ENCODE measurements around the gene ZNF791. TPM values are rescaled to one million over a fixed set of nuclear protein-coding genes. Genes with fewer than 3 reads are reported as not detected.

Gene ZNF791
- total RNA-seq (2016; rRNA removed; fragmentation: Illumina TruSeq; extraction: Trizol) (17.4 and 21.3 TPM in 2 replicates), polyA plus RNA-seq (2011; rRNA removed) (10.1 and 12.8 TPM in 2 replicates), polyA minus RNA-seq (2011; rRNA and poly(A)+ RNA removed; ENCODE audit: low replicate concordance) (11.0 and 21.0 TPM in 2 replicates), Bru-seq, nascent RNA (percentile 81 among the genes with signal in this experiment), BruChase-seq, experiment 1, labeled RNA remaining after a 6-hour chase (percentile 80 among the genes with signal in this experiment), BruChase-seq, experiment 2, labeled RNA remaining after a 2-hour chase (percentile 87 among the genes with signal in this experiment)
- total RNA-seq (2016; cell fraction: cytosol; rRNA removed; fragmentation: Illumina TruSeq; extraction: Trizol; ENCODE audit: low read depth), result 5.5 and 5.7 TPM in 2 replicates
- 16.4 and 22.2 TPM in 2 replicates for total RNA-seq (2016; cell fraction: insoluble cytoplasmic fraction; rRNA removed; fragmentation: Illumina TruSeq; extraction: Trizol)
- 7.4 and 9.1 TPM in 2 replicates for total RNA-seq (2016; cell fraction: membrane; rRNA removed; fragmentation: Illumina TruSeq; extraction: Trizol)
- 15.1 and 19.8 TPM in 2 replicates for total RNA-seq (2016; cell fraction: nucleus; rRNA removed; fragmentation: Illumina TruSeq; extraction: Trizol)
- 4.9 and 5.3 TPM in 2 replicates for polyA plus RNA-seq (2011; cell fraction: cytosol; rRNA removed)
- polyA plus RNA-seq (2011; cell fraction: nucleus; rRNA removed), result 8.8 and 17.1 TPM in 2 replicates
- 9.2 and 12.5 TPM in 2 replicates for polyA plus RNA-seq (2012)
- polyA plus RNA-seq (2016; cell fraction: cytosol; fragmentation: Illumina TruSeq; extraction: Trizol; ENCODE audit: low read depth), result 0.87 and 3.4 TPM in 2 replicates
- polyA plus RNA-seq (2016; cell fraction: insoluble cytoplasmic fraction; fragmentation: Illumina TruSeq; extraction: Trizol; ENCODE audit: low read depth), result 11.5 and 12.8 TPM in 2 replicates
- polyA plus RNA-seq (2016; cell fraction: membrane; fragmentation: Illumina TruSeq; extraction: Trizol; ENCODE audit: low read depth), result 1.8 and 3.0 TPM in 2 replicates
- polyA plus RNA-seq (2016; cell fraction: nucleus; fragmentation: Illumina TruSeq; extraction: Trizol; ENCODE audit: insufficient read depth, low read depth), result 22.3 and 24.6 TPM in 2 replicates
- polyA minus RNA-seq (2011; cell fraction: cytosol; rRNA and poly(A)+ RNA removed), result 13.4 and 16.9 TPM in 2 replicates
- 22.8 and 25.7 TPM in 2 replicates for polyA minus RNA-seq (2011; cell fraction: nucleus; rRNA and poly(A)+ RNA removed)
- long read RNA-seq, experiment 1, full-length matches to known transcripts, result 4 of 7 reads
- long read RNA-seq, experiment 1, partial matches to known transcripts, result 0 of 7 reads
- long read RNA-seq, experiment 1, other reads (novel, unspliced or antisense), result 3 of 7 reads
- long read RNA-seq, experiment 2, partial matches to known transcripts, result 0 of 16 reads
- long read RNA-seq, experiment 2, other reads (novel, unspliced or antisense), result 16 of 16 reads

DNA sequence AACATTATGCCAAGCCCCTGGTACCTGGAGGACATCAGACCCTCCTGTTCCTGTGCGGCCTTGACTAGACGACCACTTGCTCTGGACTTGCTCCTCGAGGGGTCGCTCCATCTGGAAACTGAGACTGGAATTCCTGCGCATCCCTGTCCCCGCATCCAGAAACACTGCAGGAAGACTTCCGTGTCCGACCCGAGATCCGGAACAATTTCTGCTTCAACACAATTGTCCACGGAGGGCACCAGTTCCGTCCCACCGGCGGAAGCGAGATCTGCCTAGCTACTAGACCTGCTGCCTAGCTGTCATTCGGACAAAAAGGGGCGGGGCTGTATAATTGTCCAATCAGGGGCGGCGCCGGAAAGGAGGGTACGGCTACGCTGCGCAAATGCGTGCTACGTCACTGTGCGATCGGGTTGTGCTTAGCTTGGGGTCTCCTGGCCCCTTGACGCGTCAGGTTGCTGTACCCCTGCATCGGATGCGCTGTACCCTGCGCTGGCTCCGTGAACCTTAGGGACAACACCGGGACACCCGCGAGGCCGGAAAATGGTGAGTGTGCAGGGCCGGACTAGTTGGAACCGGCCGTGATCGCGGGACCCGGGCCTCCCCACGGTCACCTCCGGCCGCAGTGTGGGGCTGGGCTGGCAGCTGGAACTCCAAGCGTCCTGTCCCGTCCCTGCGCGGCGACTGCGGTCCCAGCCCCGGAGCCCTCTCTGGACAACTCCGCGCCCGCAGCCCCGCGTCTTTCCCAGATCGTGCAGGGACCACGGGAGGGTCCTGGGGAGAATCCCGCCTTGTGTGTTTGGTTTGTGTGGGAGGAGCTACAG lies at the start of gene ZNF791, which contains the start of gene ZNF490:
TSS of gene ZNF791 (plus strand) at position 381 of the 821 bp plus-strand sequence. CDS start at position 541, 160 bp downstream.
TSS of gene ZNF490 (minus strand) at position 274 of the 821 bp plus-strand sequence. CDS start at position 141, 133 bp downstream.
- ChIA-PET CTCF (ENCODE audit: low intra/inter-chr PET ratio, low total read pairs) (no interaction called here), POLR2A (interaction anchor here (0.8 to 2.1 kb wide), 25 partner anchors 9 to 471 kb away, joined by 3 to 17 read pairs (median 5); partner anchors contain the start of genes GET3, MAN2B1, WDR83 and ZNF20)
- Histone ChIP-seq H3K4me2 (ENCODE audit: low read depth, low read length) (peak within 1 kb of the TSS; percentile 85), H3K4me1 (ENCODE audit: insufficient read depth, low read length) (peaks cover 9% of the 10 kb centered on the region; the same call in 1 of the 2 replicates), H3K27me3 (ENCODE audit: control insufficient read depth in 1 of 2, insufficient read depth in 2 of 2, low read length in 2 of 2) (no peaks in the 10 kb centered on the region; a peak in 1 of 5 replicates), H3K36me3 (replicated peaks in 1 of 2; ENCODE audit: control insufficient read depth in 1 of 2, insufficient read depth in 2 of 2, low read length in 2 of 2) (peaks cover 3 to 22% of the 10 kb centered on the region in 2 experiments; a peak in 1 of 5 replicates), H2AFZ (ENCODE audit: low read length) (peak within 1 kb of the TSS; percentile 95), H3K4me3 (replicated peaks in 1 of 3; ENCODE audit: insufficient read depth in 1 of 3, low read depth in 2 of 3, low read length in 3 of 3) (peak within 1 kb of the TSS; percentile 79 to 97 (median 94)), H4K20me1 (ENCODE audit: insufficient read depth, low read length) (no peaks in the 10 kb centered on the region), H3K27ac (ENCODE audit: extremely low read length, insufficient read depth, low read length) (peak within 1 kb of the TSS; percentile 88), H3K9ac (ENCODE audit: insufficient read depth, low read depth, low read length) (peak within 1 kb of the TSS; percentile 95), H3K79me2 (ENCODE audit: insufficient read depth, low read length) (peaks cover 47% of the 10 kb centered on the region), H3K9me3 (ENCODE audit: low read length) (no peaks in the 10 kb centered on the region)
- BruUV-seq (replicated peaks), result no TSS peak
- intact Hi-C loops (cut with micrococcal nuclease; ENCODE audit: unreplicated experiment), result loop anchor here (5.0 kb wide), 1 partner anchor 58 kb away; the partner anchor contains the start of gene ZNF564
- WGBS (ENCODE audit: low lambda C conversion rate), result 0% methylated on average over 7 of the region's 61 CpGs
- ATAC-seq, result peak; percentile 98
- in situ Hi-C loops (cut with HindIII; ENCODE audit: extremely low pct_ligation_motif_present, low pct_unique_long_range_greater_than_20kb), result no loop called here
- DNase-seq (ENCODE audit: low spot score), result peak; percentile 97
- FAIRE-seq, result peak; percentile 98
- peak; percentile 60 for TF ChIP-seq FOSL2 (CRISPR knock-in tag; IDR thresholded peaks at IDR 0.05)
- peak; percentile 95 for TF ChIP-seq ELF1 (CRISPR knock-in tag; IDR thresholded peaks at IDR 0.05)
- TF ChIP-seq, protein P1, sequence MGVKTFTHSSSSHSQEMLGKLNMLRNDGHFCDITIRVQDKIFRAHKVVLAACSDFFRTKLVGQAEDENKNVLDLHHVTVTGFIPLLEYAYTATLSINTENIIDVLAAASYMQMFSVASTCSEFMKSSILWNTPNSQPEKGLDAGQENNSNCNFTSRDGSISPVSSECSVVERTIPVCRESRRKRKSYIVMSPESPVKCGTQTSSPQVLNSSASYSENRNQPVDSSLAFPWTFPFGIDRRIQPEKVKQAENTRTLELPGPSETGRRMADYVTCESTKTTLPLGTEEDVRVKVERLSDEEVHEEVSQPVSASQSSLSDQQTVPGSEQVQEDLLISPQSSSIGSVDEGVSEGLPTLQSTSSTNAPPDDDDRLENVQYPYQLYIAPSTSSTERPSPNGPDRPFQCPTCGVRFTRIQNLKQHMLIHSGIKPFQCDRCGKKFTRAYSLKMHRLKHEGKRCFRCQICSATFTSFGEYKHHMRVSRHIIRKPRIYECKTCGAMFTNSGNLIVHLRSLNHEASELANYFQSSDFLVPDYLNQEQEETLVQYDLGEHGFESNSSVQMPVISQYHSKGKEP (CRISPR knock-in tag; IDR thresholded peaks at IDR 0.05), result peak; percentile 84; the same call in 1 of the 2 replicates
- peak; percentile 81 for TF ChIP-seq TEAD3 (CRISPR knock-in tag; optimal IDR thresholded peaks at IDR 0.05; ENCODE audit: borderline replicate concordance)
- TF ChIP-seq ZSCAN20 (CRISPR knock-in tag; IDR thresholded peaks at IDR 0.05; ENCODE audit: borderline replicate concordance), result no peak
- TF ChIP-seq ZNF878 (CRISPR knock-in tag; IDR thresholded peaks at IDR 0.05), result no peak
- no peak for TF ChIP-seq ZNF12 (CRISPR knock-in tag; IDR thresholded peaks at IDR 0.05)
- TF ChIP-seq, protein P2, sequence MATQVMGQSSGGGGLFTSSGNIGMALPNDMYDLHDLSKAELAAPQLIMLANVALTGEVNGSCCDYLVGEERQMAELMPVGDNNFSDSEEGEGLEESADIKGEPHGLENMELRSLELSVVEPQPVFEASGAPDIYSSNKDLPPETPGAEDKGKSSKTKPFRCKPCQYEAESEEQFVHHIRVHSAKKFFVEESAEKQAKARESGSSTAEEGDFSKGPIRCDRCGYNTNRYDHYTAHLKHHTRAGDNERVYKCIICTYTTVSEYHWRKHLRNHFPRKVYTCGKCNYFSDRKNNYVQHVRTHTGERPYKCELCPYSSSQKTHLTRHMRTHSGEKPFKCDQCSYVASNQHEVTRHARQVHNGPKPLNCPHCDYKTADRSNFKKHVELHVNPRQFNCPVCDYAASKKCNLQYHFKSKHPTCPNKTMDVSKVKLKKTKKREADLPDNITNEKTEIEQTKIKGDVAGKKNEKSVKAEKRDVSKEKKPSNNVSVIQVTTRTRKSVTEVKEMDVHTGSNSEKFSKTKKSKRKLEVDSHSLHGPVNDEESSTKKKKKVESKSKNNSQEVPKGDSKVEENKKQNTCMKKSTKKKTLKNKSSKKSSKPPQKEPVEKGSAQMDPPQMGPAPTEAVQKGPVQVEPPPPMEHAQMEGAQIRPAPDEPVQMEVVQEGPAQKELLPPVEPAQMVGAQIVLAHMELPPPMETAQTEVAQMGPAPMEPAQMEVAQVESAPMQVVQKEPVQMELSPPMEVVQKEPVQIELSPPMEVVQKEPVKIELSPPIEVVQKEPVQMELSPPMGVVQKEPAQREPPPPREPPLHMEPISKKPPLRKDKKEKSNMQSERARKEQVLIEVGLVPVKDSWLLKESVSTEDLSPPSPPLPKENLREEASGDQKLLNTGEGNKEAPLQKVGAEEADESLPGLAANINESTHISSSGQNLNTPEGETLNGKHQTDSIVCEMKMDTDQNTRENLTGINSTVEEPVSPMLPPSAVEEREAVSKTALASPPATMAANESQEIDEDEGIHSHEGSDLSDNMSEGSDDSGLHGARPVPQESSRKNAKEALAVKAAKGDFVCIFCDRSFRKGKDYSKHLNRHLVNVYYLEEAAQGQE (IDR thresholded peaks at IDR 0.05; ENCODE audit: borderline replicate concordance in 1 of 2, low read depth in 1 of 2, low read length in 2 of 2), result peak in 1 of 2 experiments; percentile 55; a peak in 1 of 4 replicates
